Caco-2 (cell line): ENCODE measurements around the gene SLC6A18. TPM values are rescaled to one million over a fixed set of nuclear protein-coding genes. Genes with fewer than 3 reads are reported as not detected.

ENCODE experiments used
- BruUV-seq: library from RNA; stranded (reverse); fragments of 400-500 nt; replicated peaks from 2 replicates; lab custom pipeline; 2021; lab: Mats Ljungman, UMichigan
- CTCF ChIA-PET: fragments of 300-600 bp; sonication (Branson Sonifier 250); formaldehyde crosslinking; loops from one replicate; lab custom pipeline; 2022; ENCODE audit warnings: antibody characterized with exemption; lab: Charles Lee
- POLR2A ChIA-PET: fragments of 300-600 bp; sonication (Branson Sonifier 250); formaldehyde crosslinking; loops from one replicate; lab custom pipeline; 2022; ENCODE audit warnings: antibody characterized with exemption; lab: Charles Lee
- DNase-seq, 2 experiments: peaks; one replicate each; pipeline versions ENCODE4 v3.0.0 to v3.0.0-alpha.2; 2020 to 2022
- H3K27me3 ChIP-seq: replicated peaks from 2 replicates; pipeline ENCODE4 v1.6.0; 2011; ENCODE audit warnings: low read length; ENCODE audit not compliant: control insufficient read depth, insufficient read depth
- H3K36me3 ChIP-seq: 2 replicates; pipeline ENCODE4 v1.5.1; 2011; ENCODE audit warnings: low read length; ENCODE audit not compliant: control insufficient read depth, insufficient read depth
- H3K4me1 ChIP-seq: fragments of 250-450 bp; sonication (Bioruptor Pico); 2 replicates; pipeline ENCODE4 v1.5.1; 2020; ENCODE audit warnings: mild to moderate bottlenecking
- H3K4me3 ChIP-seq: 2 replicates; pipeline ENCODE4 v1.5.1; 2011; ENCODE audit warnings: low read depth, mild to moderate bottlenecking, control low read depth, low read length
- H3K9me3 ChIP-seq: fragments of 250-450 bp; sonication (Bioruptor Pico); 2 replicates; pipeline ENCODE4 v1.5.1; 2020; ENCODE audit warnings: mild to moderate bottlenecking, moderate library complexity
- H3K27ac Mint-ChIP-seq: one replicate; pipeline ENCODE4 v1.8.0; 2022; ENCODE audit warnings: mixed read lengths; ENCODE audit not compliant: unreplicated experiment
- H3K27me3 Mint-ChIP-seq: one replicate; pipeline ENCODE4 v1.8.0; 2022; ENCODE audit warnings: mixed read lengths; ENCODE audit not compliant: insufficient read depth, unreplicated experiment
- H3K36me3 Mint-ChIP-seq: one replicate; pipeline ENCODE4 v1.8.0; 2022; ENCODE audit warnings: mild to moderate bottlenecking, mixed read lengths; ENCODE audit not compliant: insufficient read depth, unreplicated experiment
- H3K4me1 Mint-ChIP-seq: one replicate; pipeline ENCODE4 v1.8.0; 2022; ENCODE audit warnings: low read depth, mixed read lengths; ENCODE audit not compliant: unreplicated experiment
- H3K4me3 Mint-ChIP-seq: one replicate; pipeline ENCODE4 v1.8.0; 2022; ENCODE audit warnings: mild to moderate bottlenecking, moderate library complexity, mixed read lengths; ENCODE audit not compliant: unreplicated experiment
- H3K9me3 Mint-ChIP-seq: one replicate; pipeline ENCODE4 v1.8.0; 2022; ENCODE audit warnings: mixed read lengths; ENCODE audit not compliant: unreplicated experiment
- intact Hi-C: fragments of 100-400 bp; cut with micrococcal nuclease; formaldehyde crosslinking; loops from one replicate; pipeline ENCODE4 v1.10.0; 2022; ENCODE audit not compliant: unreplicated experiment
- total RNA-seq: library from RNA; stranded (reverse); gene quantifications from 2 replicates; pipeline ENCODE4 v1.2.3, GENCODE V29; 2022
- TF ChIP-seq, protein P1 (sequence below), 2 experiments: fragments of 200-600 bp in 1 of 2; IDR thresholded peaks; 1 replicate in 1 of 2; 2 replicates in 1 of 2; pipeline versions ENCODE4 v1.5.1 to v1.8.0; 2011 to 2022; ENCODE audit warnings: antibody characterized with exemption in 1 of 2, control low read depth in 1 of 2, inconsistent platforms in 1 of 2, low read depth in 1 of 2, low read length in 1 of 2, mild to moderate bottlenecking in 1 of 2, moderate library complexity in 1 of 2; ENCODE audit not compliant: insufficient read depth in 1 of 2, severe bottlenecking in 1 of 2, unreplicated experiment in 1 of 2

The SLC6A18 gene
- total RNA-seq, 1 experiment from 2014 or later = not detected

DNA sequence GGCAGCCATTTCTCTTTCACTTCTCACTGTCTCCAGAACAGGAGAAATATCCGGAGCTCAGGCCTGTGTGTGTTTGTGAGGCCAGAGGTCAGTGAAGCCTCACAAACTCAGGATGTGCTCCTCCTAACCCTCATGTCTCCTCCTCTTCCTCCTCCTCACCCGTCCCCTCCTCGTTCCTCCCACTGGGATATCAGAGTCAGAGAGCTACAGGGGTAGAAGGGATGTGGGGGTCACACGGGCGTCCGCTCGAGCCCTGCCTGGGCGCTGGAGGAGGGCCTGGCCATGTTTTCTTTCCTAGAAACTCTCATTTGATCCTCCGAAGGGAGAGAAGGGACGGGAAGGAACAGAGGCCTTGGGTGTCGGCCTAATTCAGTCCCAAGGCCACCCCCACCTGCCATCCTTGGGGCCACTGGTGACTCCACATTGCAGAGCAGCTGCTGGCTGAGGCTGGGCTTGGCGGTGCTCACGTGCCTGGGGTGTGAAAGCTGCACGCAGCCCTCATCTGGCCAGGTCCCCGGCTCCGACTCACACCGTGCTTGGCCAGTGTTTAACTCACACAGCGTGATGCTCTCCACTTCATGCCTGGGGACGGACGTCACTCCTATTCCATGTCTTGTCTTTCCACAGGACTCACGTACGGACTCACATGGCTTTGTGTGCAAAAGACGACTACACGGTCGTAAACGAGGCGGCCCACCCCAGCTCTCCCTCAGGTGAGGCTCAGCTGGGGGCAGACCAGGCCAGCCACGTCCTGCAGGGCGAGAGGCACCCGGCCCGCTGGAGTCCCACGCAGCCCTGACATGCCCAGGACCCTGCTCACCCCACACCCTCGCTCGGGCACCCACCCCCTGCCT lies 46.4 kb upstream of the SLC6A18 start:
- intact Hi-C loops = no loop called here
- Histone ChIP-seq H3K4me3 (no peak overlapping the region), H3K36me3 (no peaks in the 10 kb centered on the region), H3K27me3 (no peaks in the 10 kb centered on the region), H3K4me1 (peaks cover 42% of the 10 kb centered on the region), H3K9me3 (no peaks in the 10 kb centered on the region)
- ChIA-PET CTCF (interaction anchor here (1.2 kb wide), 1 partner anchor 26 kb away, joined by 7 read pairs; no protein-coding TSS in a partner anchor), POLR2A (interaction anchor here (0.9 kb wide), 1 partner anchor 26 kb away, joined by 6 read pairs; no protein-coding TSS in a partner anchor)
- H3K36me3 Mint-ChIP-seq = no peaks in the 10 kb centered on the region
- peaks cover 8% of the 10 kb centered on the region for H3K4me1 Mint-ChIP-seq
- DNase-seq = no peak
- no peak overlapping the region for H3K27ac Mint-ChIP-seq
- no peaks in the 10 kb centered on the region for H3K27me3 Mint-ChIP-seq
- TF ChIP-seq, protein P1, sequence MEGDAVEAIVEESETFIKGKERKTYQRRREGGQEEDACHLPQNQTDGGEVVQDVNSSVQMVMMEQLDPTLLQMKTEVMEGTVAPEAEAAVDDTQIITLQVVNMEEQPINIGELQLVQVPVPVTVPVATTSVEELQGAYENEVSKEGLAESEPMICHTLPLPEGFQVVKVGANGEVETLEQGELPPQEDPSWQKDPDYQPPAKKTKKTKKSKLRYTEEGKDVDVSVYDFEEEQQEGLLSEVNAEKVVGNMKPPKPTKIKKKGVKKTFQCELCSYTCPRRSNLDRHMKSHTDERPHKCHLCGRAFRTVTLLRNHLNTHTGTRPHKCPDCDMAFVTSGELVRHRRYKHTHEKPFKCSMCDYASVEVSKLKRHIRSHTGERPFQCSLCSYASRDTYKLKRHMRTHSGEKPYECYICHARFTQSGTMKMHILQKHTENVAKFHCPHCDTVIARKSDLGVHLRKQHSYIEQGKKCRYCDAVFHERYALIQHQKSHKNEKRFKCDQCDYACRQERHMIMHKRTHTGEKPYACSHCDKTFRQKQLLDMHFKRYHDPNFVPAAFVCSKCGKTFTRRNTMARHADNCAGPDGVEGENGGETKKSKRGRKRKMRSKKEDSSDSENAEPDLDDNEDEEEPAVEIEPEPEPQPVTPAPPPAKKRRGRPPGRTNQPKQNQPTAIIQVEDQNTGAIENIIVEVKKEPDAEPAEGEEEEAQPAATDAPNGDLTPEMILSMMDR (IDR thresholded peaks at IDR 0.05; ENCODE audit: insufficient read depth in 1 of 2, low read depth in 1 of 2, low read length in 1 of 2, severe bottlenecking in 1 of 2, unreplicated experiment in 1 of 2) = no peak
- no TSS peak for BruUV-seq
- H3K4me3 Mint-ChIP-seq = no peak overlapping the region
- H3K9me3 Mint-ChIP-seq = no peaks in the 10 kb centered on the region

GRCh38 chr5:1179383-1179715 lies 45.8 kb upstream of the SLC6A18 start:
- H3K36me3 ChIP-seq = no peaks in the 10 kb centered on the region
- Mint-ChIP-seq H3K27me3 (no peaks in the 10 kb centered on the region), H3K4me1 (peaks cover 8% of the 10 kb centered on the region), H3K36me3 (no peaks in the 10 kb centered on the region), H3K9me3 (no peaks in the 10 kb centered on the region), H3K4me3 (no peak overlapping the region), H3K27ac (no peak overlapping the region)
- H3K4me1 ChIP-seq = peaks cover 47% of the 10 kb centered on the region
- ChIA-PET CTCF (no interaction called here), POLR2A (no interaction called here)
- no peaks in the 10 kb centered on the region for H3K27me3 ChIP-seq
- H3K9me3 ChIP-seq = no peaks in the 10 kb centered on the region
- TF ChIP-seq, protein P1 (IDR thresholded peaks at IDR 0.05; ENCODE audit: insufficient read depth in 1 of 2, low read depth in 1 of 2, low read length in 1 of 2, severe bottlenecking in 1 of 2, unreplicated experiment in 1 of 2) = no peak
- DNase-seq = no peak
- H3K4me3 ChIP-seq = no peak overlapping the region
- no TSS peak for BruUV-seq
- intact Hi-C loops = no loop called here

DNA sequence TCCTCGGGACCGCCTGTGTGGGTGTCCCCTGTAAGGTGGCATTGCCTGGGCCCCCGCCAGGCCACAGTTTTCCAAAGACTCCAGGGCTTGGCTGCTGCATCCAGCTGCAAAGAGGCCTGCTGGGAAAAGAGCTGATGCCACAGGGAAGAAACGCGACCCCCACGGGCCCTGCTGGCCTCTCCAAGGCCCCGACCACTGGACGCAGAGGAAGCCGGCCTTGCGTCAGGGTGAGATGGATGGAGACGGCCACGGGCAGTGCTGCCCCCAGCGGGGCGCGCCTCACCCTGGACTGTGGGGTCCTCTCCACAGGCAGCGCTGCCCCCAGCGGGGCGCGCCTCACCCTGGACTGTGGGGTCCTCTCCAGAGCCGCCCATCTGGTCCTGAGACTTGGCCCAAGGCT lies 45.1 kb upstream of the SLC6A18 start:
- intact Hi-C loops = no loop called here
- no peak overlapping the region for H3K27ac Mint-ChIP-seq

More for the DNA sequence above, 45.1 kb upstream of the SLC6A18 start:
- TF ChIP-seq, protein P1 (IDR thresholded peaks at IDR 0.05; ENCODE audit: insufficient read depth in 1 of 2, low read depth in 1 of 2, low read length in 1 of 2, severe bottlenecking in 1 of 2, unreplicated experiment in 1 of 2) = no peak
- CTCF ChIA-PET = no interaction called here
- H3K9me3 ChIP-seq = no peaks in the 10 kb centered on the region
- DNase-seq = no peak
- Mint-ChIP-seq H3K36me3 (no peaks in the 10 kb centered on the region), H3K9me3 (no peaks in the 10 kb centered on the region), H3K4me1 (peaks cover 8% of the 10 kb centered on the region), H3K4me3 (no peak overlapping the region), H3K27me3 (no peaks in the 10 kb centered on the region)
- POLR2A ChIA-PET = no interaction called here
- no peaks in the 10 kb centered on the region for H3K27me3 ChIP-seq
- no TSS peak for BruUV-seq
- H3K36me3 ChIP-seq = no peaks in the 10 kb centered on the region
- peaks cover 55% of the 10 kb centered on the region for H3K4me1 ChIP-seq
- H3K4me3 ChIP-seq = no peak overlapping the region
